WTC11 (cell line): ENCODE data around the gene CAMKK2.

Source experiments
- TEAD1 ChIP-seq: sonication (generic); formaldehyde crosslinking; IDR thresholded peaks from 2 replicates; pipeline ENCODE4 v1.8.0; 2022; ENCODE audit warnings: mild to moderate bottlenecking, missing genetic modification reagents
- TP53 ChIP-seq: sonication (generic); formaldehyde crosslinking; IDR thresholded peaks from 2 replicates; pipeline ENCODE4 v1.8.1; 2023; ENCODE audit warnings: mild to moderate bottlenecking, missing genetic modification reagents
- TF ChIP-seq, protein P1 (sequence below): sonication (generic); formaldehyde crosslinking; IDR thresholded peaks from 2 replicates; pipeline ENCODE4 v1.8.0; 2022; ENCODE audit warnings: mild to moderate bottlenecking, missing genetic modification reagents
- TF ChIP-seq, protein P2 (sequence below): fragments of 200-600 bp; IDR thresholded peaks from 2 replicates; pipeline ENCODE4 v1.8.0; 2022; ENCODE audit warnings: antibody characterized with exemption

DNA sequence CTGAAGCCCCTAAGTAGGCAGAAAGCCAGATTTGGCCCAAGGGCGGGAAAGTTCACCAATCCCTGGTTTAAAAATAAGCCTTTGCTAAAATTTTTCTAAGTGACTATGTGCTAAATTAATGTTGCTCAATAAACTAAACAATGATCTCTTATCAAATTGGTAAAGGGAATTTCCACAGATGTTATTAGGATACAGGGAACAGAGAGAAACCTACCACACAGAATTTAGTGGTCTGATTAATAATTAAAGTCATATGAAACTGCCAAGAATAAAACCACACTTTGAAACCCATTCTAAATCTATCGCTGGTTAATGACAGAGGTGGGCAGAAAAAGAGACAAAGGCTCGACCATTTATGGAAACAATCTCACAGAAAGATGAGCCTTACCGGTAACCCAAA is 33.7 kb upstream of the CAMKK2 start:
- TF ChIP-seq TP53 (CRISPR knock-in tag) (no peak), TEAD1 (no peak)
- TF ChIP-seq, protein P1, sequence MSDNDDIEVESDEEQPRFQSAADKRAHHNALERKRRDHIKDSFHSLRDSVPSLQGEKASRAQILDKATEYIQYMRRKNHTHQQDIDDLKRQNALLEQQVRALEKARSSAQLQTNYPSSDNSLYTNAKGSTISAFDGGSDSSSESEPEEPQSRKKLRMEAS (CRISPR knock-in tag) = no peak
- TF ChIP-seq, protein P2, sequence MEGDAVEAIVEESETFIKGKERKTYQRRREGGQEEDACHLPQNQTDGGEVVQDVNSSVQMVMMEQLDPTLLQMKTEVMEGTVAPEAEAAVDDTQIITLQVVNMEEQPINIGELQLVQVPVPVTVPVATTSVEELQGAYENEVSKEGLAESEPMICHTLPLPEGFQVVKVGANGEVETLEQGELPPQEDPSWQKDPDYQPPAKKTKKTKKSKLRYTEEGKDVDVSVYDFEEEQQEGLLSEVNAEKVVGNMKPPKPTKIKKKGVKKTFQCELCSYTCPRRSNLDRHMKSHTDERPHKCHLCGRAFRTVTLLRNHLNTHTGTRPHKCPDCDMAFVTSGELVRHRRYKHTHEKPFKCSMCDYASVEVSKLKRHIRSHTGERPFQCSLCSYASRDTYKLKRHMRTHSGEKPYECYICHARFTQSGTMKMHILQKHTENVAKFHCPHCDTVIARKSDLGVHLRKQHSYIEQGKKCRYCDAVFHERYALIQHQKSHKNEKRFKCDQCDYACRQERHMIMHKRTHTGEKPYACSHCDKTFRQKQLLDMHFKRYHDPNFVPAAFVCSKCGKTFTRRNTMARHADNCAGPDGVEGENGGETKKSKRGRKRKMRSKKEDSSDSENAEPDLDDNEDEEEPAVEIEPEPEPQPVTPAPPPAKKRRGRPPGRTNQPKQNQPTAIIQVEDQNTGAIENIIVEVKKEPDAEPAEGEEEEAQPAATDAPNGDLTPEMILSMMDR = no peak
